Measurements from ENCODE around the gene GPHB5.

- TF ChIP-seq FOXJ3 (CRISPR knock-in tag; IDR thresholded peaks at IDR 0.05) (no peak), CTCF (IDR thresholded peaks at IDR 0.05 in 2 of 3, conservative IDR thresholded peaks at IDR 0.05 in 1 of 3; ENCODE audit: insufficient read depth in 2 of 3, low read depth in 1 of 3, low read length in 3 of 3) (no peak), MLX (CRISPR knock-in tag; conservative IDR thresholded peaks at IDR 0.05) (no peak), HNRNPUL1 (IDR thresholded peaks at IDR 0.05; ENCODE audit: low read length) (no peak), BHLHE40 (IDR thresholded peaks at IDR 0.05; ENCODE audit: low read length) (no peak), RBBP5 (IDR thresholded peaks at IDR 0.05; ENCODE audit: borderline replicate concordance, insufficient read depth, low read length, poor library complexity, severe bottlenecking) (no peak), ZZZ3 (IDR thresholded peaks at IDR 0.05) (no peak), FOXA3 (CRISPR knock-in tag; conservative IDR thresholded peaks at IDR 0.05 in 1 of 2, IDR thresholded peaks at IDR 0.05 in 1 of 2) (no peak), ZNF24 (IDR thresholded peaks at IDR 0.05) (no peak)
Measured at GRCh38 chr14:63275611-63276010, 43.1 kb downstream of the GPHB5 start.

Data from K562 (cell line).